NOMO-1 treated with DMSO at 0.1 percent for 48 hours (cell line): ENCODE data around the gene CCR3.
A peak's percentile ranks its signal among the peaks of the same experiment; 100 is the strongest.

Source experiments
- DNase-seq: peaks from one replicate; lab custom pipeline; 2025; ENCODE audit not compliant: unreplicated experiment; lab: John Stamatoyannopoulos, UW

Gene CCR3

GRCh38 chr3:46293991-46294833 lies 52.0 kb downstream of the CCR3 start:
- no peak for DNase-seq

- DNase-seq: no peak
These were observed 54.6 kb downstream of the CCR3 start for GRCh38 chr3:46296826-46297225.

- peak; percentile 76 for DNase-seq
These were observed 55.6 kb downstream of the CCR3 start for GRCh38 chr3:46297658-46298423.

GRCh38 chr3:46298871-46299607 lies 56.8 kb downstream of the CCR3 start:
- DNase-seq: no peak

- peak; percentile 94 for DNase-seq
These were observed 57.6 kb downstream of the CCR3 start for GRCh38 chr3:46299608-46300460.

GRCh38 chr3:46300461-46300789 lies 58.2 kb downstream of the CCR3 start:
- no peak for DNase-seq

- DNase-seq: peak; percentile 57
These were observed 59.0 kb downstream of the CCR3 start for GRCh38 chr3:46301122-46301835.

- no peak for DNase-seq
These were observed 61.0 kb downstream of the CCR3 start for GRCh38 chr3:46303240-46303639.

- no peak for DNase-seq
These were observed 62.5 kb downstream of the CCR3 start for GRCh38 chr3:46304739-46305138.

GRCh38 chr3:46312991-46313390 lies 70.7 kb downstream of the CCR3 start:
- peak; percentile 86 for DNase-seq

GRCh38 chr3:46314517-46314916 lies 72.3 kb downstream of the CCR3 start:
- no peak for DNase-seq

- DNase-seq: peak; percentile 75
These were observed 73.9 kb downstream of the CCR3 start for GRCh38 chr3:46316206-46316605.
